GM12878 (cell line): Measurements from ENCODE around the gene SH2D6. TPM values are rescaled to one million over a fixed set of nuclear protein-coding genes. Genes with fewer than 3 reads are reported as not detected.

Experiments
- ATAC-seq: fragments of 200-7000 bp; cut with Tn5 transposase; 3 replicates; pipeline ENCODE4 v1.9.1; 2020; ENCODE audit warnings: mild to moderate bottlenecking, moderate library complexity
- BruUV-seq: library from RNA; stranded (reverse); fragments of 400-500 nt; replicated peaks from 2 replicates; lab custom pipeline; 2021; lab: Mats Ljungman, UMichigan
- CTCF ChIA-PET: fragments of 300-600 bp; sonication (Branson Sonifier 250); formaldehyde crosslinking; extraction: SDS; loops from one replicate; lab custom pipeline; 2021; ENCODE audit warnings: inconsistent platforms; lab: Yijun Ruan, JAX
- POLR2A ChIA-PET: fragments of 350-600 bp; formaldehyde crosslinking; extraction: SDS; loops from one replicate; lab custom pipeline; 2021; ENCODE audit warnings: inconsistent platforms; lab: Charles Lee
- RAD21 ChIA-PET: fragments of 300-600 bp; sonication (Branson Sonifier 250); formaldehyde crosslinking; loops from one replicate; lab custom pipeline; 2023; ENCODE audit warnings: antibody characterized with exemption; ENCODE audit not compliant: unreplicated experiment; lab: Charles Lee
- SMC1A ChIA-PET: fragments of 300-600 bp; sonication (Branson Sonifier 250); formaldehyde crosslinking; loops from one replicate; lab custom pipeline; 2023; ENCODE audit not compliant: unreplicated experiment, uncharacterized antibody; lab: Charles Lee
- DNase-seq: peaks from one replicate; pipeline ENCODE4 v3.0.0-alpha.2; 2011; ENCODE audit warnings: low read depth, low spot score
- FAIRE-seq: peaks from 3 replicates; lab custom pipeline; 2011; peaks lifted over from hg19 to GRCh38; lab: Jason Lieb, UNC
- H2AFZ ChIP-seq: 2 replicates; pipeline ENCODE4 v1.6.0; 2011; ENCODE audit warnings: low read depth, low read length, control low read depth; ENCODE audit not compliant: control insufficient read depth
- H3K27ac ChIP-seq: 2 replicates; pipeline ENCODE4 v1.5.1; 2011; ENCODE audit warnings: control low read depth; ENCODE audit not compliant: control insufficient read depth, insufficient read depth
- H3K27me3 ChIP-seq, 2 experiments: replicated peaks in 1 of 2; 2 replicates each; pipeline versions ENCODE4 v1.6.0 to v1.6.1; 2011; ENCODE audit warnings: low read length in 1 of 2; ENCODE audit not compliant: control insufficient read depth in 2 of 2, insufficient read depth in 2 of 2
- H3K36me3 ChIP-seq, 2 experiments: 2 replicates each; pipeline ENCODE4 v1.5.1; 2011; ENCODE audit warnings: low read length in 1 of 2; ENCODE audit not compliant: control insufficient read depth in 2 of 2, insufficient read depth in 2 of 2
- H3K4me1 ChIP-seq: 2 replicates; pipeline ENCODE4 v1.6.1; 2011; ENCODE audit warnings: mild to moderate bottlenecking, low read length, moderate library complexity, mixed read lengths; ENCODE audit not compliant: control insufficient read depth, insufficient read depth
- H3K4me2 ChIP-seq: 2 replicates; pipeline ENCODE4 v1.6.0; 2011; ENCODE audit warnings: control low read depth; ENCODE audit not compliant: control insufficient read depth, insufficient read depth
- H3K4me3 ChIP-seq: fragments of 200-600 bp; sonication (generic); 2 replicates; pipeline ENCODE4 v1.5.1; 2016
- H3K79me2 ChIP-seq: 2 replicates; pipeline ENCODE4 v1.6.0; 2011; ENCODE audit warnings: low read length; ENCODE audit not compliant: control insufficient read depth, insufficient read depth
- H3K9ac ChIP-seq: 2 replicates; pipeline ENCODE4 v1.8.0; 2011; ENCODE audit warnings: low read length, control low read depth, mixed read lengths; ENCODE audit not compliant: control insufficient read depth, insufficient read depth
- H3K9me3 ChIP-seq: replicated peaks from 3 replicates; pipeline ENCODE4 v1.5.1; 2011; ENCODE audit warnings: mild to moderate bottlenecking, low read length; ENCODE audit not compliant: control insufficient read depth, insufficient read depth
- H4K20me1 ChIP-seq: 2 replicates; pipeline ENCODE4 v1.6.0; 2011; ENCODE audit not compliant: control insufficient read depth, insufficient read depth
- CHD1 ChIP-seq: IDR thresholded peaks from 2 replicates; pipeline ENCODE4 v1.6.1; 2012; ENCODE audit warnings: low read depth, low read length, improper control_type of control experiment
- HDGF ChIP-seq: fragments of 450-650 bp; IDR thresholded peaks from 2 replicates; pipeline ENCODE4 v1.6.1; 2016; ENCODE audit warnings: antibody characterized with exemption
- PAX8 ChIP-seq: fragments of 450-650 bp; IDR thresholded peaks from 2 replicates; pipeline ENCODE4 v1.6.1; 2017; ENCODE audit warnings: mild to moderate bottlenecking, moderate library complexity
- RCOR1 ChIP-seq: conservative IDR thresholded peaks from 2 replicates; pipeline ENCODE4 v1.6.1; 2012; ENCODE audit warnings: low read depth, low read length, improper control_type of control experiment
- SMARCA5 ChIP-seq: fragments of 450-650 bp; IDR thresholded peaks from 2 replicates; pipeline ENCODE4 v1.6.1; 2017; ENCODE audit warnings: mild to moderate bottlenecking
- SPI1 ChIP-seq: IDR thresholded peaks from 2 replicates; pipeline ENCODE4 v1.6.1; 2011; ENCODE audit warnings: low read depth, mild to moderate bottlenecking, low read length, moderate library complexity, borderline replicate concordance; ENCODE audit not compliant: insufficient read depth
- ZNF217 ChIP-seq: fragments of 450-650 bp; IDR thresholded peaks from 2 replicates; pipeline ENCODE4 v1.6.1; 2017; ENCODE audit warnings: antibody characterized with exemption, mild to moderate bottlenecking
- ZNF274 ChIP-seq: IDR thresholded peaks from one replicate; pipeline ENCODE4 v1.8.0; 2011; ENCODE audit not compliant: insufficient read length, insufficient read depth
- WGBS: methylation state at CpG from one replicate; pipeline ENCODE4 v1.1.6; 2016; ENCODE audit warnings: low lambda C conversion rate; ENCODE audit not compliant: insufficient replicate concordance, insufficient coverage; ENCODE audit errors: missing lambda C conversion rate; 5-methylcytosine and 5-hydroxymethylcytosine counted together
- in situ Hi-C: fragments of 300-500 bp; cut with MboI; formaldehyde crosslinking; loops from 9 replicates; pipeline ENCODE4 v1.14.3; 2018; ENCODE audit warnings: mixed read lengths
- intact Hi-C: fragments of 100-400 bp; cut with micrococcal nuclease; formaldehyde crosslinking; loops from one replicate; pipeline ENCODE4 v1.14.2; 2022; ENCODE audit not compliant: unreplicated experiment
- polyA plus RNA-seq, 11 experiments: library from polyadenylated mRNA; depleted of rRNA in 4 of 11; unstranded in 6 of 11; stranded (reverse) in 5 of 11; fragments of >200 nt; fragmentation: Nextera tagmentation in 4 of 11; fragmentation: Illumina TruSeq in 1 of 11; extraction: Ambion mirVana in 4 of 11; extraction: Trizol in 1 of 11; gene quantifications; 1 replicate in 1 of 11; 2 replicates in 10 of 11; pipeline versions ENCODE4 v1.2.1 to v1.2.3, GENCODE V29; 2011 to 2016; ENCODE audit warnings: inconsistent platforms in 2 of 11, missing spikeins in 2 of 11, low read depth in 1 of 11
- total RNA-seq, 4 experiments: library from RNA; depleted of rRNA in 3 of 4; stranded (reverse); fragments of >200 nt in 3 of 4; fragmentation: Illumina TruSeq in 1 of 4; extraction: Trizol in 1 of 4; gene quantifications; 2 replicates each; pipeline versions ENCODE4 v1.2.1 to v1.2.3, GENCODE V29; 2013 to 2021
- TF ChIP-seq, protein P1 (sequence below): fragments of 450-650 bp; conservative IDR thresholded peaks from 2 replicates; pipeline ENCODE4 v1.6.1; 2017; ENCODE audit warnings: mild to moderate bottlenecking, moderate library complexity
- TF ChIP-seq, protein P2 (sequence below): fragments of 450-650 bp; IDR thresholded peaks from 2 replicates; pipeline ENCODE4 v1.6.1; 2017; ENCODE audit warnings: antibody characterized with exemption, mild to moderate bottlenecking, moderate library complexity
- TF ChIP-seq, protein P3 (sequence below): IDR thresholded peaks from 2 replicates; pipeline ENCODE4 v1.6.1; 2011; ENCODE audit warnings: borderline replicate concordance, low read depth, mild to moderate bottlenecking, moderate library complexity, mixed read lengths, low read length; ENCODE audit not compliant: insufficient read depth; ENCODE audit errors: extremely low read length
- TF ChIP-seq, protein P4 (sequence below): fragments of 450-650 bp; IDR thresholded peaks from 2 replicates; pipeline ENCODE4 v1.6.1; 2014; ENCODE audit warnings: mild to moderate bottlenecking

Gene SH2D6
- total and polyA plus RNA-seq, 10 of the 15 experiments (the other 5 are each of a cell fraction or from before 2014, with no cell fraction given), result 0.23 to 0.59 (median 0.34) TPM; not detected in 6

DNA sequence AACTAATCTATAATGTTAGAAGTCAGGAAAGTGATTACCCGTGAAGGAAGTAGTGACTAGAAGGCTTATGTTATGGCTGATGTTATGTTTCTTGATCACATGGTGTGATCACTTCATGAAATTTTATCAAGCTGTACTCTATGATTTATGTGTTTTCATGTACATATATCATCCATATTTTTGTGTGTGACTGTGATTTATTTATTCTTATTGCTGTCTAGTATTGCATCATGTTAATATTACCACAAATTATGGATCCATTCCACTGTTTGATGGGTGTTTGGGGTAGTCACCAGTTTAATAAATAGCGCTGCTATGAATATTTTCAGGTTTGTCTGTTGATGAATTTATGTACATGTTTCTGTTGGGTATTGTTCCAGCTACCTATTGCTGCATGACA, 59.4 kb downstream of the SH2D6 start:
- Histone ChIP-seq H3K4me1 (no peaks in the 10 kb centered on the region), H3K27ac (no peak overlapping the region), H3K9ac (no peak overlapping the region), H3K27me3 (0 out of 4 replicates have a peak, but pooled peaks cover 0 to 2% of the 10 kb centered on the region in 2 experiments), H3K79me2 (no peaks in the 10 kb centered on the region), H2AFZ (no peak overlapping the region), H3K4me2 (no peak overlapping the region), H3K36me3 (no peaks in the 10 kb centered on the region), H3K4me3 (no peak overlapping the region), H4K20me1 (no peaks in the 10 kb centered on the region), H3K9me3 (no peaks in the 10 kb centered on the region)
- CTCF ChIA-PET, result no interaction called here
- POLR2A ChIA-PET, result interaction anchor here (0.6 kb wide), 1 partner anchor 139 kb away, joined by 5 read pairs; no protein-coding TSS in a partner anchor
- DNase-seq (no peak), ATAC-seq (no peak), FAIRE-seq (no peak)
- RAD21 ChIA-PET, result no interaction called here
- BruUV-seq, result no TSS peak
- intact Hi-C loops (no loop called here), in situ Hi-C loops (no loop called here)
- SMC1A ChIA-PET, result no interaction called here
- WGBS, result 68% methylated on average over 2 of the region's 2 CpGs
- TF ChIP-seq CHD1, result no peak
- no peak for TF ChIP-seq ZNF217
- TF ChIP-seq, protein P1, sequence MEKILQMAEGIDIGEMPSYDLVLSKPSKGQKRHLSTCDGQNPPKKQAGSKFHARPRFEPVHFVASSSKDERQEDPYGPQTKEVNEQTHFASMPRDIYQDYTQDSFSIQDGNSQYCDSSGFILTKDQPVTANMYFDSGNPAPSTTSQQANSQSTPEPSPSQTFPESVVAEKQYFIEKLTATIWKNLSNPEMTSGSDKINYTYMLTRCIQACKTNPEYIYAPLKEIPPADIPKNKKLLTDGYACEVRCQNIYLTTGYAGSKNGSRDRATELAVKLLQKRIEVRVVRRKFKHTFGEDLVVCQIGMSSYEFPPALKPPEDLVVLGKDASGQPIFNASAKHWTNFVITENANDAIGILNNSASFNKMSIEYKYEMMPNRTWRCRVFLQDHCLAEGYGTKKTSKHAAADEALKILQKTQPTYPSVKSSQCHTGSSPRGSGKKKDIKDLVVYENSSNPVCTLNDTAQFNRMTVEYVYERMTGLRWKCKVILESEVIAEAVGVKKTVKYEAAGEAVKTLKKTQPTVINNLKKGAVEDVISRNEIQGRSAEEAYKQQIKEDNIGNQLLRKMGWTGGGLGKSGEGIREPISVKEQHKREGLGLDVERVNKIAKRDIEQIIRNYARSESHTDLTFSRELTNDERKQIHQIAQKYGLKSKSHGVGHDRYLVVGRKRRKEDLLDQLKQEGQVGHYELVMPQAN, result no peak
- TF ChIP-seq SPI1, result no peak
- no peak for TF ChIP-seq RCOR1
- no peak for TF ChIP-seq ZNF274
- TF ChIP-seq, protein P2, sequence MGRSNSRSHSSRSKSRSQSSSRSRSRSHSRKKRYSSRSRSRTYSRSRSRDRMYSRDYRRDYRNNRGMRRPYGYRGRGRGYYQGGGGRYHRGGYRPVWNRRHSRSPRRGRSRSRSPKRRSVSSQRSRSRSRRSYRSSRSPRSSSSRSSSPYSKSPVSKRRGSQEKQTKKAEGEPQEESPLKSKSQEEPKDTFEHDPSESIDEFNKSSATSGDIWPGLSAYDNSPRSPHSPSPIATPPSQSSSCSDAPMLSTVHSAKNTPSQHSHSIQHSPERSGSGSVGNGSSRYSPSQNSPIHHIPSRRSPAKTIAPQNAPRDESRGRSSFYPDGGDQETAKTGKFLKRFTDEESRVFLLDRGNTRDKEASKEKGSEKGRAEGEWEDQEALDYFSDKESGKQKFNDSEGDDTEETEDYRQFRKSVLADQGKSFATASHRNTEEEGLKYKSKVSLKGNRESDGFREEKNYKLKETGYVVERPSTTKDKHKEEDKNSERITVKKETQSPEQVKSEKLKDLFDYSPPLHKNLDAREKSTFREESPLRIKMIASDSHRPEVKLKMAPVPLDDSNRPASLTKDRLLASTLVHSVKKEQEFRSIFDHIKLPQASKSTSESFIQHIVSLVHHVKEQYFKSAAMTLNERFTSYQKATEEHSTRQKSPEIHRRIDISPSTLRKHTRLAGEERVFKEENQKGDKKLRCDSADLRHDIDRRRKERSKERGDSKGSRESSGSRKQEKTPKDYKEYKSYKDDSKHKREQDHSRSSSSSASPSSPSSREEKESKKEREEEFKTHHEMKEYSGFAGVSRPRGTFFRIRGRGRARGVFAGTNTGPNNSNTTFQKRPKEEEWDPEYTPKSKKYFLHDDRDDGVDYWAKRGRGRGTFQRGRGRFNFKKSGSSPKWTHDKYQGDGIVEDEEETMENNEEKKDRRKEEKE, result no peak
- no peak for TF ChIP-seq HDGF
- TF ChIP-seq PAX8, result no peak
- TF ChIP-seq, protein P3, sequence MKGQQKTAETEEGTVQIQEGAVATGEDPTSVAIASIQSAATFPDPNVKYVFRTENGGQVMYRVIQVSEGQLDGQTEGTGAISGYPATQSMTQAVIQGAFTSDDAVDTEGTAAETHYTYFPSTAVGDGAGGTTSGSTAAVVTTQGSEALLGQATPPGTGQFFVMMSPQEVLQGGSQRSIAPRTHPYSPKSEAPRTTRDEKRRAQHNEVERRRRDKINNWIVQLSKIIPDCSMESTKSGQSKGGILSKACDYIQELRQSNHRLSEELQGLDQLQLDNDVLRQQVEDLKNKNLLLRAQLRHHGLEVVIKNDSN, result no peak
- TF ChIP-seq, protein P4, sequence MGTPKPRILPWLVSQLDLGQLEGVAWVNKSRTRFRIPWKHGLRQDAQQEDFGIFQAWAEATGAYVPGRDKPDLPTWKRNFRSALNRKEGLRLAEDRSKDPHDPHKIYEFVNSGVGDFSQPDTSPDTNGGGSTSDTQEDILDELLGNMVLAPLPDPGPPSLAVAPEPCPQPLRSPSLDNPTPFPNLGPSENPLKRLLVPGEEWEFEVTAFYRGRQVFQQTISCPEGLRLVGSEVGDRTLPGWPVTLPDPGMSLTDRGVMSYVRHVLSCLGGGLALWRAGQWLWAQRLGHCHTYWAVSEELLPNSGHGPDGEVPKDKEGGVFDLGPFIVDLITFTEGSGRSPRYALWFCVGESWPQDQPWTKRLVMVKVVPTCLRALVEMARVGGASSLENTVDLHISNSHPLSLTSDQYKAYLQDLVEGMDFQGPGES, result no peak
- TF ChIP-seq SMARCA5, result no peak
